Stimulated activated naive CD4-positive, alpha-beta T cell (primary cell): Measurements from ENCODE around the gene UQCRHL.

Source experiments
- DNase-seq, 6 experiments: peaks; one replicate each; lab custom pipeline; 2025; lab: John Stamatoyannopoulos, UW

The UQCRHL gene

GRCh38 chr1:15797614-15798390, 9.6 kb downstream of the UQCRHL start:
- no peak for DNase-seq

DNA sequence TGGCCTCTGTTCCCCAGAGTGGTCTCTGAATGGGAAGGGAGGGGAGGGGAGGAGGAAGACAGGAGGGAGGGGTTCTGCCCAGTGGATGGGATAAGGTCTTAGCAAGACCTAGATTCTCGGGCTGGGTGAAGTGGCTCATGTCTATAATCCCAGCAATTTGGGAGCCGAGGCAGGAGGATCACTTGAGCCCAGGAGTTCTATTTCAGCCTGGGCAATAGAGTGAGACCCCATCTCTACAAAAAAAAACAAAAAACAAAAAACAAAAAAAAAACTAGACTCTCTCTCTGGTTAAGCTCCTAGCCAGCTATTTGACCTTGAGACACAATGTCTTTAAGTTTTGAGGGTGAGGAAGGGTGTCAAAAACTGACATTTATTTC, 11.4 kb downstream of the UQCRHL start:
- no peak for DNase-seq

- no peak for DNase-seq
Measured at GRCh38 chr1:15788624-15789301, 18.7 kb downstream of the UQCRHL start.

DNA sequence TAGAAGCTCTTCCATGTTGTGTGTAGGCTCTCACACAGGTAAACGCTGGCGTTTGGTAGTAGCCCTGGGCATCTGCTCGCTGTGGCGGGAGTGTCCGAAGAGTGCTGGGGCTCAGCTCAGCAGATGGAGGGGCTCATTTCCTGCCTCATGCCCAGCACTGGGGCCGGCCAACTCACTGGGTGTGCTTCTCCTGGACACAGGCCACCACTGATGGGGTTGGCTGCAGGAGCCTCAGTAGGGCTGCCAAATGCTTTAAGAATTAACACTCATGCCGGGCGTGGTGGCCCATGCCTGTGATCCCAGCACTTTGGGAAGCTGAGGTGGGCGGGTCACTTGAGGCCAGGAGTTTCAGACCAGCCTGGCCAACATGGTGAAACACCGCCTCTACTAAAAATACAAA, 20.9 kb downstream of the UQCRHL start:
- no peak for DNase-seq

GRCh38 chr1:15785683-15786082, 21.8 kb downstream of the UQCRHL start:
- no peak for DNase-seq

DNA sequence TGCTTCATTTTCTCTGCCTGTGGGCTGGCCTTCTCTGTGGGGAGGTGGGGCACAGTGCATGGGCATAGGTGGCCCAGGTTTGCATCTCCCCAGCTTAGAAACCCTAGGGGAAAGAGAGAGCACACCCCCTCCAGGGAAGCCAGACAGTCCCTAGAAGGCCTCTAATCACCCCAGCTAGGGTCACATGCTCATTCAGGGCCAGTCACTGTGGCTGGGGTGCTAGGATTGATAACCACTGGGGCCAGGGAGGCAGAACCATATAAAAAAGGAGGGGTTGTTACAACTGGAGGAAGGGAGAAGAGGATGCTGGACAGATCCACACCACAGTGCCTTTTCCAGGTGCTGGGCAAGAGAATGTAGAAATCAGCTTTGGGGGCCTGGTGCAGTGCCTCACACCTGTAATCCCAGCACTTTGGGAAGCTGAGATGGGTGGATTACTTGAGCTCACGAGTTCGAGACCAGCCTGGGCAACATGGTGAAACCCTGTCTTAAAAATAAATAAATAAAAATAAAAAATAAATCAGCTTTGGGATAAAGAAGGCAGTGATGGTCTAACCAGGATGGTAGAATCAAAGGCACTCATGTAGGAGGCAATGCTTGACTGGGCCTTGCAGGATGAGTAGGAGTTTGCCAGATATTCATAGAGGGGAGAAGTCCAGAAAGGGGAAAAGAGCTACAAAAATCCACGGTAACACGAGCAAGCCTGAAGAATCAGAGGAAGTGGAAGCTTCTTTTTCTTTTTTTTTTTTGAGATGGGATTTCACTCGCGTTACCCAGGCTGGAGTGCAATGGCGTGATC, 29.3 kb downstream of the UQCRHL start:
- no peak for DNase-seq

DNA sequence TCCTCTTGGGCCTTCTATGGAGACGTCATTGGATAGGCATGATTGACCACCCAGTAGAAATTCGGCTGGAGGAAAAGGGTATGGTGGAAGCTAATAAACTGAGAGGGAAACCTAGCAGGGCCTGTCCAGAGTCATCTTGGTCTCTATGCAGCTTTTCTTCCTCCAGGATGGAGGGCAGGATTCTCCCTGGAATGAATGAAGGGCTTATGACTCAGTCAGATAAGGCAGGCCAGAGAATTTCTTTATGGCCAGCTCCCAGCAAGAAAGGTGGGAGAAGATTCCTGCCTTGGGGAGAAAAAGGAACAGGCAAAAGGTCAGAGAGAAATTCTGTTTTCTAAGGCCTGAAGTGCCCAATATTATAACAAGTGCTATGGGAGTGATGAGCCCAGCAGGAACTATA, 31.7 kb downstream of the UQCRHL start:
- DNase-seq = no peak

DNA sequence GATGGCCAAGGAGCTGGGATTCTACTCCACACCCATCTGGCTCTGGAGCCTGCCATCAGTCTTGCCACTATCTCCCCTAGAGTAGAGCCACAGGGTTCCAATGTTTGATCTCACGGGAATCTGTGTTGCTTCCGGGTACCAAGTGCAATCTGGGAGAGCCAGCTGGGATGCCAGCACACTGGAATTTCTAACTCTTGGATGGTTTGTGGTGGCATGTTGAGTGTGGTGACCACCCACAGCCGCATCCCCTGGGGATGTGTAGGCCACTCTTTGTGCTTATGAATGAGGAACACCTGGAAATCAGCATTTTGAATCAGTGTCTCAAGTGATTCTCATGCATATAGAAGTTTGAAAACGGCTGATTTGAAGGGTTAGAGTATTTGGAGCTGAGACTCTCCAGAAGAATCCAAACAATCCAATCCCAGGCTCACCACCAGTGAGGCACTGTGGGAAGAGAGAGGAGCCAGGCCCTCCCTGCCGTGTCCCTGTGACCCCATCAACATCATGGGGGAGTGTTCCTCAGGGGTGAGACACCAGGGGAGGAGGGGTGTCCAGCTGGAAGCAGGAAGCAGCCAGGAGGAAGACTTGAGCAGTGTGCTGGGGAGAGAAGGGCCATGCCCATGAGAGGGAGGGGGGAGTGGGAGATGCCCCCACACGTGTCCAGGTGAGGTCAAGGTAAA, 35.5 kb downstream of the UQCRHL start:
- DNase-seq = no peak

GRCh38 chr1:15770313-15770962, 37.0 kb downstream of the UQCRHL start:
- no peak for DNase-seq

DNA sequence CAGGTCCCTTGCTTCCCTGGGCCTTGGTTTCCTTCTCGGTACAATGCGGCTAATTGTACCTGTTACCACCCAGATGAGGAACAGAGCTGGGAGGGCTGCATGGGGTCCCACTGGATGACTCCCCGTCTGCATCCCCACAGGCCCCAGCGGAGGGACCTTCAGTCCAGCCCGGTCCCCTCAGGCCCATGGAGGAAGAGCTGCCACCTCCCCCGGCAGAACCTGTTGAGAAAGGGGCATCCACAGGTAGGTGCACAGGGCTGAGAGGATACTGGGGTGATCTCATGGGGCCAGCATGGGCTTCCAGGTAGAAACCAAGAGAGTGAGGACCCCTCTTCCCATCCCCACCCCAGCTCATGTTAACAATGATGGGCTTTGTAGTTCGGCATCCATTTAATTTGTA, 39.1 kb downstream of the UQCRHL start:
- no peak for DNase-seq

GRCh38 chr1:15767941-15768340, 39.5 kb downstream of the UQCRHL start:
- no peak for DNase-seq

- DNase-seq = no peak
Measured at GRCh38 chr1:15765495-15766194, 41.8 kb downstream of the UQCRHL start.

GRCh38 chr1:15764890-15765289, 42.6 kb downstream of the UQCRHL start:
- no peak for DNase-seq

- no peak for DNase-seq
Measured at GRCh38 chr1:15764269-15764764, 43.1 kb downstream of the UQCRHL start.

GRCh38 chr1:15762546-15762945, 44.9 kb downstream of the UQCRHL start:
- no peak for DNase-seq

DNA sequence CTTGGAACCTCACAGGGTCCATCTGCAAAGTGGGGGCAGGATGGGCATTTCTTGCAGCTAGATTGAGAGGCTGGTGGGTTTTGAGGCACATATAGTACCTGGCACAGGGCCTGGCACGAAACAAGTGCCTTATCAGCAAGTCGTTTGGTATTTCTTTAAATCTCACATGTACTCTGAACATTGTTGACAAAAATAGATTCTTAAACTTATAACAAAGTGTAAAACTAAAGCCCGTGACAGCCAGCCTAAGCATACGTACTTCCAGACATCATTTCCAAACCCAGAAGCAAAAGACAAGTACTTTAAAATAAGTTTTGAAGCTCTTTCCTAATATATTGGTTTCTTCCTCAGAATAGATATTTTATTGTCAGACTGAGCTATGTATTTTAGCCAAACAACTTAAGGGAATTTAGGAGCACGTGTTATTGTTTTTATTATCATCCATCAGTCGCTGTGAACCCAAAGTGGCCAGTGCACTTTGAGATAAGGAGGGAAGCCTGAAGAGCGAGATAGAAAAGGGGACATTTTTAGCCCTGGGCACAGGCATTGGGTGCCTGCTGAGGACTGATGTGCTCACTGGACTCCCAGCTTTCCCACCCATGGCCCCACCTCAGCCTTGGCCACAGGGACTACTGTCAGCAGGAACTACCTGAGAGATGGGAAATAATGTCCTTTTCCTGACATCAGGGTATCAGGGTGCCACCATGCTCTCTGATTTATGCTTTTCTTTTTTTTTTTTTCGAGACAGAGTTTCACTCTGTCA, 45.9 kb downstream of the UQCRHL start:
- no peak for DNase-seq

GRCh38 chr1:15760520-15761211, 46.8 kb downstream of the UQCRHL start:
- DNase-seq = no peak

GRCh38 chr1:15758953-15759661, 48.3 kb downstream of the UQCRHL start:
- no peak for DNase-seq
